ENCODE data around the gene TSPAN4.

Gene TSPAN4

GRCh38 chr11:900545-900944, 57.9 kb downstream of the TSPAN4 start:
- no peak for DNase-seq
- intact Hi-C loops (cut with DNase I) = no loop called here

GRCh38 chr11:901452-902061, 58.9 kb downstream of the TSPAN4 start:
- intact Hi-C loops (cut with DNase I) = no loop called here

GRCh38 chr11:904380-904779, 61.7 kb downstream of the TSPAN4 start:
- intact Hi-C loops (cut with DNase I) = no loop called here
- peak in 1 of 10 donors; percentile 65 for DNase-seq

More at GRCh38 chr11:901452-902061, 58.9 kb downstream of the TSPAN4 start:
- DNase-seq = no peak

GRCh38 chr11:905952-906351, 63.3 kb downstream of the TSPAN4 start:
- intact Hi-C loops (cut with DNase I) = no loop called here
- no peak for DNase-seq

GRCh38 chr11:907668-908067, 65.0 kb downstream of the TSPAN4 start:
- DNase-seq = no peak
- intact Hi-C loops (cut with DNase I) = no loop called here

DNA sequence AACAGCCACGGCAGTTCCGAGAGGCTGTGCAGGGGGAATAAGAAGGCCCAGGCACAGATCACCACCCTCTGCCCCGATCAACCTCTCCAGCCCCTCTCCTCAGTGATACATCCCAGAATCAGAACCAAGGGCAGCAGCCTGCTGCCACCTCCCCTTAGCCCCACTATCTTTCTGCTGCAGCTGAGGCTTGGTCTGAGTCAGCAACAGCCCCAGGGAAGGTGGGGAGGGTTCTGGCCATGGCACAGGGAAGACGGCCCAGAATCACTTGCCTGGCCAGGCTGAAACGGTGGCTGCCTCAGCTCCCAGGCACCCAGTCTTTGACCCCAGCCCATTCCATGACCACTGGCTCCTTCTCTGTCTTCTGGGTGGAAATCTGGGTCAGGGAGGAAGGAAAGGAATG, 65.6 kb downstream of the TSPAN4 start:
- intact Hi-C loops (cut with DNase I) = no loop called here
- DNase-seq = no peak

DNA sequence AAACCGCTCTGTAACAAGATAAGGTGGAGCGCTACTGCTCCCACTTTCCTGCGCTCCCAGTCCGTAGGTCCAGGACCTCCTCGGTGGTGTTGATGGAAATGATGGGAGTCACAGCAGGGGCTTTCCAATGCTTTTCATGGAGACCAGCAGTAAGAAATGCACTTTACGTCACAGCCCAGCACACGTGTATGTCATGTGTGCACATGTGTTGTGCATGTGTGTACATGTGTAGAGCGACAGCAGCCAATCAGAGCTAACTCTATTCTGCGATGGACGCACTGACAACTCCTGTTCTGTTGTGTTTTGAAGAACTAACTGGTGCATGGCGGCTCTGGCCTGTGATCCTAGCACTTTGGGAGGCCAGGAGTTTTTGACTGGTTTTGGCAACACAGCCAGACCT, 66.8 kb downstream of the TSPAN4 start:
- DNase-seq = no peak
- intact Hi-C loops (cut with DNase I) = no loop called here

DNA sequence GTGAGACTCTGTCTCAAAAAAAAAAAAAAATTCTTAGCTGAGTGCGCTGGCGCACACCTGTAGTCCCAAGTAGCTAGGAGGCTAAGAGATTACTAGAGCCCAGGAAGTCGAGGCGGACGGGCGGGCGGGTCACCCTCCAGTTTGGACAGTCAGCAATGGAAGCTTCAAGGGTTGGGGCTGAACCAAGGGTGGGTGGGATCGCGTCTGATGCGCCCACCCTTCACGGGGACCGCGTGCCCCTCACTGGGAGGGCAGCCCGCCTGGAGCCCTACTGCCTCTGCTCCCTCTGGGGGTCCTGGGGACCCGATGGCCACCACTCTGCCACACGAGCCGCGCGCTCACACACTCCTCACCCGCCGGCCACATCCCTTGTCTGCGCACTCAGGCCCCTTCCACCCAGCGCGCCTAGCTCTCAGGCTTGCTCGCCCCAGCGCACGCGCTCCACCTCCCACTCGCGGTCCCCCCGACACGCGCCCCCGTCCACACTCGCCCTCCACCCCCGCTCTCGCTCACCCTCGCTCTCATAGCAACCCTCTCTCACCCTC, 67.5 kb downstream of the TSPAN4 start:
- intact Hi-C loops (cut with DNase I) = loop anchor here (2.0 kb wide), 1 partner anchor 15 kb away; the partner anchor contains the start of gene AP2A2
- DNase-seq = no peak

GRCh38 chr11:910589-911030, 68.0 kb downstream of the TSPAN4 start, which contains the start of gene CHID1:
CHID1 (minus strand) TSS chr11:910810; CDS start chr11:904816, 5,994 bp downstream.
- peak; percentile 81 to 98 (median 87) for DNase-seq
- intact Hi-C loops (cut with DNase I) = loop anchor here (2.0 kb wide), 1 partner anchor 14 kb away; the partner anchor contains the start of gene AP2A2

- DNase-seq = peak in 4 of 10 donors; percentile 39 to 90 (median 45)
These were observed 68.6 kb downstream of the TSPAN4 start for GRCh38 chr11:911031-911889.

GRCh38 chr11:911890-912219, 69.2 kb downstream of the TSPAN4 start:
- no peak for DNase-seq
- intact Hi-C loops (cut with DNase I) = loop anchor here (2.0 kb wide), 1 partner anchor 13 kb away; the partner anchor contains the start of gene AP2A2

More at GRCh38 chr11:911031-911889, 68.6 kb downstream of the TSPAN4 start:
- intact Hi-C loops (cut with DNase I) = loop anchor here (2.0 kb wide), 1 partner anchor 14 kb away; the partner anchor contains the start of gene AP2A2

DNA sequence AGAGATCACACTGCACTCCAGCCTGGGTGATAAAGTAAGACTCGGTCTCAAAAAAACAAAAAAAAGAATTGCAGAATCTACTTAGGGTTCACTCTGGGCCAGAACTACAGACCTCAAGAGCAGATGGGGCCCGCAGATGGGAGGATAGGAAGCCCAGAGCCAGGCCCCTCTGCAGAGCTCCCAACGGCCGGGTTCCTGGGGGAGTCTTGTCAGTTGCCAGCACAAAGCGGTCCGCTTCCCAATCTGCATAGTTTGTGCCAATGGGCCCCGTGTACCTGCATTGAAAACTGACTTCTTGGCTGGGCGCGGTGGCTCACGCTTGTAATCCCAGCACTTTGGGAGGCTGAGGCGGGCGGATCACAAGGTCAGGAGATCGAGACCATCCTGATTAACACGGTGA, 69.6 kb downstream of the TSPAN4 start:
- DNase-seq = no peak
- intact Hi-C loops (cut with DNase I) = no loop called here

DNA sequence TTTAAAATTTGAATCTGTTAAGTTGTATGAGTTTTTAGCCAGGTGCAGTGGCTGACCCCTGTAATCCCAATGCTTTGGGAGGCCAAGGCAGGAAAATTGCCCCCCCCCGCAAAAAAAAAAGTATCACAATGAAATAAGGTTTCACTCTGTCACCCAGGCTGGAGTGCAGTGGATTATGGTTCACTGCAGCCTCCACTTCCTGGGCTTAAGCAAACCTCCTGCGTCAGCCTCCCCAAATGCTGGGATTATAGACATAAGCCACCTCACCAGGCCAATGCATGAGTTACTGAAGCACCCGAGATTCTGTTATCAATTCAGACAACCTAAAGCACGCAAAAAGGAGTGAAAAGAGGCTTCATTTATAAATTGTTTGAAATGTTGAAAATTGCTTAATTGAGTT, 70.4 kb downstream of the TSPAN4 start:
- intact Hi-C loops (cut with DNase I) = no loop called here
- DNase-seq = no peak

- no peak for DNase-seq
- intact Hi-C loops (cut with DNase I) = no loop called here
These were observed 71.6 kb downstream of the TSPAN4 start for GRCh38 chr11:914204-914603.

- intact Hi-C loops (cut with DNase I) = no loop called here
- DNase-seq = peak in 2 of 10 donors; percentile 20 to 22
These were observed 72.3 kb downstream of the TSPAN4 start for GRCh38 chr11:914747-915501.
